HG03095 (cell line): ENCODE results near the gene SLC22A4.

ENCODE experiments used
- ATAC-seq: cut with Tn5 transposase; IDR thresholded peaks from one replicate; pipeline ENCODE4 v1.9.1; 2021; ENCODE audit warnings: moderate library complexity; ENCODE audit not compliant: unreplicated experiment

The SLC22A4 gene

GRCh38 chr5:132334812-132335211 is 40.6 kb downstream of the SLC22A4 start:
- no peak for ATAC-seq

DNA sequence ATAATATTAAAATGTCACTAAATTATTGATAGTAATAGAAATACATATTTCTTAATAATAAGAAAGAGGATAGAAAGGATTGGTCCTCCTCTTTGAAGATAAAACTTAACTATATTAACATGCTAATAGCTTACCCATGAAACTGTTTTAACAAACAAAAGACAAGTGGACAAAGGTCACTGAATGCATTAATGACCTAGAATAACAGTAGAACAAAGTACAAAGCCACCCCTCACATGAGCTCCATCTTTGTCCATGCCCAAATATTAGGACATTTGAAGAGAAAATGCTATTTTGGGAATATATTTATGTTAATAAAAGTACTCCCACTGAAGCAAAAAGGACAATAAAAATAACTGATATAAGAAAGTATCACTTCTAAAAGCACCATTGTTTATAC is 41.2 kb downstream of the SLC22A4 start:
- ATAC-seq = no peak

- no peak for ATAC-seq
Measured at GRCh38 chr5:132339502-132339901, 45.3 kb downstream of the SLC22A4 start.

- no peak for ATAC-seq
Measured at GRCh38 chr5:132342291-132343180, 48.3 kb downstream of the SLC22A4 start.

GRCh38 chr5:132344775-132345514 is 50.8 kb downstream of the SLC22A4 start:
- ATAC-seq = no peak

GRCh38 chr5:132353486-132353995 is 59.3 kb downstream of the SLC22A4 start:
- ATAC-seq = no peak

DNA sequence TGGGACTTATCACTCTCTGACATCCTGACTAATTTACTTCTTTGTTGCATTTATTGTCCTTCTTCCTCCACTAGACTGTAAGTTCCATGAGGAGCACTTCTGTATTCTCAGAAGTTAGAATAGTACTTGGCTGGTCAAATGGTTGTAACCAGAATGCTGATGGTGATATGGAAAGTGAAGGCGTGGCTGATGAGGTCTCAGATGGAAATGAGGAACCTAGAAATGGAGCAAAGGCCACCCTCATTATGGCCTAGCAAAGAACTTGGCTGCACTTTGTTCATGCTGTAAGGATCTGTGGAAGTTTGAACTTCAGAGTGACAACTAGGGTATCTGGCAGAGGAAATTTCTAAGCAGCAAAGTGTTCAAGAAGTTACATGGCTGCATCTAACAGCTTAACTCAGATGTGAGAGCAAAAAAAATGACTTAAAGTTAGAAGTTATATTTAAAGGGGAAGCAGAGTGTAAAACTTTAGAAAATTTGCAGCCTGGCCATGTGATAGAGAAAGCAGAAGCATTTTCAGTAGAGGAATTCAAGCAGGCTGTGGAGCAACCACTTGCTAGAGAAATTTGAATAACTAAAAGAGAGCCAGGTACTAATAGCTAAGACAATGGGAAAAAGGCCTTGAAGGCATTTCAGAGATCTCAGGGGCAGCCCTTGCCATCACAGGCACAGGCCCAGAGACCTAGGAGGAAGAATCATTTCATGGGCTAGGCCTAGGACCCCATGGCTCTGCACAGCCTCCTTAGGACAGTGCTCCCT is 60.4 kb downstream of the SLC22A4 start:
- no peak for ATAC-seq

DNA sequence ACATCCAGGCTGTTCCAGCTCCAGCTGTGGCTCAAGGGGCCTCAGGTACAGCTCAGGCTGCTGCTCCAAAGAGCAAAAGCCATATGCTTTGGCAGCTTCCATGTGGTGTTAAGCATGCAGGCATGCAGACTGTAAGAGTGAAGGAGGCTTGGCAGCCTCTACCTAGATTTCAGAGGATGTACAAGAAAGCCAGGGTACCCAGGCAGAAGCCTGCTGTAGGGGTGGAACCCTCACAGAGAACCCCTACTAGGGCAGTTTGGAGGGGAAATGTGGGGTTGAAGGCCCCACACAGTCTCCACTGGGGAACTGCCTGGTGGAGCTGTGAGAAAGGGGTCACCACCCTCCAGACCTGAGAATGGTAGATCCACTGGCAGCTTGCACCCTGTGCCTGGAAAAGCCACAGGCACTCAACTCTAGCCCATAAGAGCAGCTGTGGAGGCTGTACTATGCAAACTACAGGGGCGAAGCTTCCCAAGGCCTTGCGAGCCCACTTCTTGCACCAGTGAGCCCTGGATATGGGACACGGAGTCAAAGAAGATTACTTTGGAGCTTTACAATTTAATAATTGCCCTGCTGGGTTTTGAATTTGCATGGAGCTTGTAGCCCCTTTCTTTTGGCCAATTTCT is 61.1 kb downstream of the SLC22A4 start:
- no peak for ATAC-seq

DNA sequence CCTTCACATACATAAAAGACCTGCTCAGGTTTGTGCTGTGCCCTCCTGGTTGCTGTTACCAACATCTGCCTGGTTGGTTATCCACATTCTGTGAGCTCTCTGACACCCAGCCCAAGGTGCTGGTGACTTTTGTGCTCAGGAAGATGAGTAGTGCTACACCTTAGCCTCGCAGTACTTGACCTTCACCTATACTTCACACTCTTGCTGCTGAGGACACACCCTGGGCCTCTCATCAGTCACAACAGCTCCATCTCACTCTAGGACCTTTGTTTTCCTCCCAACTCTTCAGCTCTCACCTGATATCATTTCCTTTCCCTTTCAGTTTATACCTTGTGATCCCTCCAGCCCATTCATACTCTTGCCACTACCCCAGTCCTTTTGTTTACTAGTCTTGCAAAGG is 64.6 kb downstream of the SLC22A4 start:
- no peak for ATAC-seq

DNA sequence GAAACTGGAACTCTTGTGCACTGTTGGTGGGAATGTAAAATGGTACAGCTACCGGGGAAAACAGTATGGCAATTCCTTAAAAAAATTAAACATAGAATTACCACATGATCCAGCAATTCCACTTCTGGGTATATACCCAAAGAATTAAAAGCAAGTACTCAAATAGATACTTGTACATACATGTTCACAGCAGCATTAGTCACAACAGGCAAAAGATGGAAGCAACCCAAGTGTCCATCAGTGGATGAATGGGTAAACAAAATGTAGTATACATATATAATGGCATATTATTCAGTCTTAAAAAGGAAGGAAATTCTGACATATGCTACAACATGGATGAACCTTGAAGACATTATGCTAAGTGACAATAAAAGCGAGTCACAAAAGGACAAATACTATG is 67.9 kb downstream of the SLC22A4 start:
- no peak for ATAC-seq

DNA sequence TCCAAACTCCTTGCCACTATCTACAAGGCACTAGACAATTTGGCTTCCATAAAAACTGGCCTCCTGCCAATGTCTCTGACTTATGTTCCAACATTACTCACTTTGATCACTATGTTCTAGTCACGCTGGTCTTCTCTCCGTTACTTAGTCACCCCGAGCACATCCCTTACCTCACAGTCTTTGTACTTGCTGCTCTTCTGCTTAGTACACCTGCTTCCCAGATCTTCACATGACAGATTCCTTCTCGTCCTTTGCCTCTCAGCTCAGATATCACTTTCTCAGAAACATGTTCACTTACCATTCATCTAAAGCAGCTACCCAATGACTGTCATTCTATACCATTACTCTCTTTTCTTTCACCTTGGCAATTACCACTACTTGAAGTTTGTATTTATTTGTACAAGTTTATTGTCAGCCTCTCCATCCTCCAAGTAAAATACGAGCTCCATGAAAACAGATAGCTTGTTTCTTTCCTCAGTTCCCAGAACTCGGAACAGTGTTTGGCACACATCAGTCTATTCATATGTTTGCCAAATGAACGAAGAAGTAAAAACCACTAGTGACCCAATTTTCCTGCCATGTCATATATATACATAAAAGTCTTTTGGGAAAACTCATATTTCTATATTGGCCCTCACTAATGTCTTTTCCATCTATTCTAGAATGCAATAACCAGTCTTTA is 69.4 kb downstream of the SLC22A4 start:
- no peak for ATAC-seq

DNA sequence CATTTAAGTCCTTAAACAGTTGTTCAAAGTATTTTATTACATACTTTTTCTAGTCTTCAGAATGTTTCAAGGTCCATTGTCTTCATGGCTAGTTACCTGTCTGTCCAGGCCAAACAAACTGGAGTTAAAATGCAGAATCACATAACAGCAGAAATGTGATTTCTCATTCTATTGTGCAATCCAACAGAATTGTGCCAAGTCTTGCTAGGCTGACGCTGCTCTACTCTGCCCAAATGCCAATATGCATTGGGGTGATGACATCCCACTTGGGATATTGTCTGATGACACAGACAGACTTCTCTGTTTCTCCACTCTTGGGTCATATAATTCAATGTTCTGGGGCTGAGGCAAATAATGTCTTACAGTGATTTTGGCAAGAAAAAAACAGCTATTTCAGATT is 70.1 kb downstream of the SLC22A4 start:
- ATAC-seq = no peak

DNA sequence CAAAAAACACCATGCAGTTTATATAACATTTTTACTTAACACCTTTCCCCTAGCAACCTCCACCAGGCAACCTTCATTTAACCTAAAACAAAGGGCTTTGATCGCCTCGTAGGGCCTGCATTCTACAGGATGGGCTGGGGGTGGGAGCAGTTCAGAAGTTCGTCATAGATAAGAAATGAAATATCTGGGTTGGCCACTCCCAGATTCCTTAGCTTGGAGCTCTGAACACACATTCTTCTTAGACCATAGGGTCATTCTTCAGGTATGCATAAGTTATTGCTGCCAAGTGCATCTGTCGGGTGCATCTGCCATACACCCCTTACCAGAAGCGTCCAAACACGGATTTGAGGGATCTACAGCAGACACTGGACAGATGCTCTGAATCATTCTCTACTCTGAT is 71.0 kb downstream of the SLC22A4 start:
- ATAC-seq = no peak

DNA sequence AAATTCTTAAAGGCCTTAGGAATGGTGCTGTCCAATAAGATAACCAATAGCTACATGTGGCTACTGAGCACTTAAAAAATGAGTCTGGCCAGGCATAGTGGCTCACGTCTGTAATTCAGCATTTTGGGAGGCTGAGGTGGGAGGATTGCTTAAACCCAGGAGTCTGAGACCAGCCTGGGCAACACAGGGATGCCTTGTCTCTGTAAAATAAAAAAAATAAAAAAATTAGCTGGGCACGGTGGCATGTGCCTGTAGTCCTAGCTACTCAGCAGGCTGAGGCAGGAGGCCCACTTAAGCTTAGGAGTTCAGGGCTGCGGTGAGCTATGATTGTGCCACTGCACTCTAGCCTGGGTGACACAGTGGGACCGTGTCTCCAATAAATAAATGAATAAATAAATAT is 74.0 kb downstream of the SLC22A4 start:
- ATAC-seq = no peak

DNA sequence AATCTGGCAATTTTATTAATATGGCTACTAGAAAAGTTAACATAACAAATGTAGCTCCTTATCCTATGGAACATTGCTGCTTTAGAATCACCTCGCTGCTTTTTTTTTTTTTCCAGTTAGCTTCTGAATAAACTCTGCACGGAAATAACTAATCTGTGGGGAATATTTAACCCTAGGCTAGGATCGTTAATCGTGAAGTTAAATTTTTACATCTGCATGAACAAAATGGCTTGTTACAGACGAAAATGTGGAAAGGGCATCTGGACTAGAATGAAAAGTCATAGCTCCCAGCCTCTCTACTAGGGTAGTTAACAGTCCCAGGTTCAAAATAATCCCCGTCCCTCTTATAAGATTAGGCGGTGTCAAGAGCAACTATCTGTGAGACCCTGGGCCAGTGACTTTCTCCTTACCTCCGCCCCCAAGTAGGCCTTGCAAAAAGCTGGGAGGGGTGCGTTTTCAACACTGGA is 74.8 kb downstream of the SLC22A4 start:
- no peak for ATAC-seq

DNA sequence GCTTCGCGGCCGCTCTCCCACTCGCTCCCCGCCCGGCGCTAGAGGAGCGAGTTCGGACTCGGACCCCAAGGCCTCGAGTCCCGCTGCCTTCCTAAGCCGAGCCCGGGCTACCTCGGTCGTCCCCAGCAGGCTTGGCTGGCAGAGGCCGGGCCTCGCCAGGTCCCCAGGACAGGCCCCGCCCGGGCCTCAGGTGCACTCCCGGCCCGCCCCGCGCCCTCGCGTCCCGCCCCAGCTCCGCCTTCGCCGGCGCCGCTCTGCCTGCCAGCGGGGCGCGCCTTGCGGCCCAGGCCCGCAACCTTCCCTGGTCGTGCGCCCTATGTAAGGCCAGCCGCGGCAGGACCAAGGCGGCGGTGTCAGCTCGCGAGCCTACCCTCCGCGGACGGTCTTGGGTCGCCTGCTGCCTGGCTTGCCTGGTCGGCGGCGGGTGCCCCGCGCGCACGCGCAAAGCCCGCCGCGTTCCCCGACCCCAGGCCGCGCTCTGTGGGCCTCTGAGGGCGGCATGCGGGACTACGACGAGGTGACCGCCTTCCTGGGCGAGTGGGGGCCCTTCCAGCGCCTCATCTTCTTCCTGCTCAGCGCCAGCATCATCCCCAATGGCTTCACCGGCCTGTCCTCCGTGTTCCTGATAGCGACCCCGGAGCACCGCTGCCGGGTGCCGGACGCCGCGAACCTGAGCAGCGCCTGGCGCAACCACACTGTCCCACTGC is 75.4 kb downstream of the SLC22A4 start, which contains the start of gene SLC22A5:
SLC22A5 (plus strand) TSS at position 237 of the 707 bp plus-strand sequence; CDS start at position 500, 263 bp downstream.
- ATAC-seq = peak; percentile 92

- ATAC-seq = no peak
Measured at GRCh38 chr5:132370181-132370970, 76.2 kb downstream of the SLC22A4 start.

GRCh38 chr5:132370971-132371602 is 76.9 kb downstream of the SLC22A4 start:
- ATAC-seq = no peak
